HG03060 (cell line): ENCODE results near the gene ZNF37A.
"Not testable (repeated sequence)": the region's sequence is repeated elsewhere in the genome, so short reads cannot be mapped to it uniquely, and the experiment has no call there.

Experiments used
- ATAC-seq: cut with Tn5 transposase; IDR thresholded peaks from one replicate; pipeline ENCODE4 v1.9.1; 2021; ENCODE audit warnings: low read depth, moderate number of reproducible peaks; ENCODE audit not compliant: unreplicated experiment

ZNF37A gene

GRCh38 chr10:38094158-38094926, at the start of gene ZNF37A:
Gene ZNF37A (plus strand): TSS chr10:38094337. CDS start chr10:38096618, 2,281 bp downstream.
- peak; percentile 98 for ATAC-seq

- ATAC-seq, result no peak
Observed at GRCh38 chr10:38045129-38045528, 49.0 kb upstream of the ZNF37A start.

- no peak for ATAC-seq
Observed at GRCh38 chr10:38047666-38048065, 46.5 kb upstream of the ZNF37A start.

GRCh38 chr10:38050212-38050611, 43.9 kb upstream of the ZNF37A start:
- no peak for ATAC-seq

- no peak for ATAC-seq
Observed at GRCh38 chr10:38054361-38054797, 39.8 kb upstream of the ZNF37A start.

GRCh38 chr10:38055274-38055894, 38.8 kb upstream of the ZNF37A start:
- not testable (repeated sequence) for ATAC-seq

GRCh38 chr10:38069663-38070062, 24.5 kb upstream of the ZNF37A start:
- not testable (repeated sequence) for ATAC-seq

- ATAC-seq, result no peak
Observed at GRCh38 chr10:38070501-38070900, 23.6 kb upstream of the ZNF37A start.

- ATAC-seq, result no peak
Observed at GRCh38 chr10:38072552-38072951, 21.6 kb upstream of the ZNF37A start.

- ATAC-seq, result no peak
Observed at GRCh38 chr10:38076687-38077086, 17.4 kb upstream of the ZNF37A start.

- not testable (repeated sequence) for ATAC-seq
Observed at GRCh38 chr10:38093318-38093717, 819 bp upstream of the ZNF37A start.

GRCh38 chr10:38093816-38094157, 350 bp upstream of the ZNF37A start:
- ATAC-seq, result peak; percentile 17

- ATAC-seq, result no peak
Observed at GRCh38 chr10:38094927-38095574, 914 bp downstream of the ZNF37A start.

- no peak for ATAC-seq
Observed at GRCh38 chr10:38102880-38103279, 8.7 kb downstream of the ZNF37A start.

GRCh38 chr10:38103756-38104155, 9.6 kb downstream of the ZNF37A start:
- no peak for ATAC-seq

- no peak for ATAC-seq
Observed at GRCh38 chr10:38112159-38112558, 18.0 kb downstream of the ZNF37A start.

GRCh38 chr10:38118072-38118807, 24.1 kb downstream of the ZNF37A start:
- ATAC-seq, result no peak

- no peak for ATAC-seq
Observed at GRCh38 chr10:38119038-38119437, 24.9 kb downstream of the ZNF37A start.

- no peak for ATAC-seq
Observed at GRCh38 chr10:38127812-38128211, 33.7 kb downstream of the ZNF37A start.

- no peak for ATAC-seq
Observed at GRCh38 chr10:38143587-38143986, 49.5 kb downstream of the ZNF37A start.
